Sigmoid colon (tissue), 4 donors: ENCODE data around the gene PREX1.

Experiments
- POLR2A ChIP-seq, 2 donors: fragments of 450-650 bp; IDR thresholded peaks; one replicate each; pipeline ENCODE4 v1.6.1; 2016; ENCODE audit warnings: antibody characterized with exemption in 2 of 2, mild to moderate bottlenecking in 2 of 2, moderate library complexity in 2 of 2
- POLR2AphosphoS5 ChIP-seq, 4 donors: sonication (generic); formaldehyde crosslinking; IDR thresholded peaks; one replicate each; pipeline ENCODE4 v1.6.1; 2017; ENCODE audit warnings: antibody characterized with exemption in 4 of 4
- TF ChIP-seq, protein P1 (sequence below), 4 experiments: fragments of 450-650 bp in 3 of 4; fragments of 200-600 bp in 1 of 4; IDR thresholded peaks; one replicate each; pipeline ENCODE4 v1.5.1; 2016 to 2019; ENCODE audit warnings: antibody characterized with exemption in 4 of 4, mild to moderate bottlenecking in 3 of 4, moderate library complexity in 2 of 4

GRCh38 chr20:48826883-48827771 is 672 bp downstream of the PREX1 start:
- TF ChIP-seq, protein P1, sequence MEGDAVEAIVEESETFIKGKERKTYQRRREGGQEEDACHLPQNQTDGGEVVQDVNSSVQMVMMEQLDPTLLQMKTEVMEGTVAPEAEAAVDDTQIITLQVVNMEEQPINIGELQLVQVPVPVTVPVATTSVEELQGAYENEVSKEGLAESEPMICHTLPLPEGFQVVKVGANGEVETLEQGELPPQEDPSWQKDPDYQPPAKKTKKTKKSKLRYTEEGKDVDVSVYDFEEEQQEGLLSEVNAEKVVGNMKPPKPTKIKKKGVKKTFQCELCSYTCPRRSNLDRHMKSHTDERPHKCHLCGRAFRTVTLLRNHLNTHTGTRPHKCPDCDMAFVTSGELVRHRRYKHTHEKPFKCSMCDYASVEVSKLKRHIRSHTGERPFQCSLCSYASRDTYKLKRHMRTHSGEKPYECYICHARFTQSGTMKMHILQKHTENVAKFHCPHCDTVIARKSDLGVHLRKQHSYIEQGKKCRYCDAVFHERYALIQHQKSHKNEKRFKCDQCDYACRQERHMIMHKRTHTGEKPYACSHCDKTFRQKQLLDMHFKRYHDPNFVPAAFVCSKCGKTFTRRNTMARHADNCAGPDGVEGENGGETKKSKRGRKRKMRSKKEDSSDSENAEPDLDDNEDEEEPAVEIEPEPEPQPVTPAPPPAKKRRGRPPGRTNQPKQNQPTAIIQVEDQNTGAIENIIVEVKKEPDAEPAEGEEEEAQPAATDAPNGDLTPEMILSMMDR (IDR thresholded peaks at IDR 0.05) = no peak
- TF ChIP-seq POLR2A (IDR thresholded peaks at IDR 0.05) (no peak), POLR2AphosphoS5 (IDR thresholded peaks at IDR 0.05) (no peak)
